Body of pancreas (tissue), 4 donors: ENCODE data around the gene TENM4. TPM values are rescaled to one million over a fixed set of nuclear protein-coding genes. Genes with fewer than 3 reads are reported as not detected.

Experiments used
- ATAC-seq: fragments of 150-250 bp; one replicate; pipeline ENCODE4 v1.9.1; 2016
- DNase-seq, 4 donors: peaks; one replicate each; pipeline ENCODE4 v3.0.0-alpha.2; 2019
- H3K27ac ChIP-seq, 4 donors: fragments of 200-600 bp; sonication (generic); 1 replicate in 3 of 4; 2 replicates in 1 of 4; pipeline versions ENCODE4 v1.5.1 to v1.6.1; 2016 to 2019; ENCODE audit warnings: mild to moderate bottlenecking in 1 of 4, mixed read lengths in 1 of 4, moderate library complexity in 1 of 4
- H3K27me3 ChIP-seq, 2 donors: fragments of 200-600 bp; sonication (generic); one replicate each; pipeline ENCODE4 v1.6.0; 2016; ENCODE audit warnings: mild to moderate bottlenecking in 1 of 2
- H3K36me3 ChIP-seq, 2 donors: fragments of 200-600 bp; sonication (generic); replicated peaks in 1 of 2; 2 replicates each; pipeline ENCODE4 v1.5.1; 2016; ENCODE audit warnings: low read depth in 2 of 2; ENCODE audit not compliant: insufficient read depth in 1 of 2
- H3K4me1 ChIP-seq: fragments of 200-600 bp; sonication (generic); one replicate; pipeline ENCODE4 v1.6.0; 2016
- H3K4me3 ChIP-seq, 2 donors: fragments of 200-600 bp; sonication (generic); 1 replicate in 1 of 2; 2 replicates in 1 of 2; pipeline ENCODE4 v1.5.1; 2016 to 2019
- H3K9me3 ChIP-seq, 3 donors: fragments of 200-600 bp; sonication (generic); 1 replicate in 2 of 3; 2 replicates in 1 of 3; pipeline ENCODE4 v1.5.1; 2016
- CTCF ChIP-seq, 7 experiments: fragments of 450-650 bp in 4 of 7; fragments of 200-600 bp in 3 of 7; sonication (generic) in 3 of 7; IDR thresholded peaks; one replicate each; pipeline ENCODE4 v1.5.1; 2016 to 2019; ENCODE audit warnings: antibody characterized with exemption in 7 of 7
- POLR2A ChIP-seq, 3 donors: fragments of 450-650 bp; IDR thresholded peaks; one replicate each; pipeline ENCODE4 v1.6.1; 2016; ENCODE audit warnings: antibody characterized with exemption in 3 of 3, mild to moderate bottlenecking in 2 of 3
- WGBS, 2 donors: methylation state at CpG; one replicate each; pipeline ENCODE4 v1.1.5; 2017; 5-methylcytosine and 5-hydroxymethylcytosine counted together
- intact Hi-C: fragments of 100-400 bp; cut with DNase I; formaldehyde crosslinking; loops from one replicate; pipeline ENCODE4 v1.15.1; 2023
- total RNA-seq, 2 donors: library from RNA; depleted of rRNA; stranded (reverse); fragments of >200 nt; gene quantifications; one replicate each; pipeline ENCODE4 v1.1.0, GENCODE V29; 2016

TENM4 gene
- total RNA-seq, 2 donors from 2014 or later, result 0.78 to 6.6 TPM

- peak; percentile 89 for ATAC-seq
- Histone ChIP-seq H3K27ac (no peak overlapping the region), H3K4me3 (no peak overlapping the region), H3K4me1 (no peaks in the 10 kb centered on the region), H3K36me3 (no peaks in the 10 kb centered on the region), H3K27me3 (peaks cover 0 to 10% of the 10 kb centered on the region in 2 donors), H3K9me3 (no peaks in the 10 kb centered on the region)
- intact Hi-C loops, result loop anchor here (5.0 kb wide), 1 partner anchor 309 kb away; no protein-coding TSS in a partner anchor
- TF ChIP-seq POLR2A (IDR thresholded peaks at IDR 0.05) (no peak), CTCF (IDR thresholded peaks at IDR 0.05) (peak in 6 of 7 experiments; percentile 32 to 76 (median 68))
- peak; percentile 38 to 64 (median 58) for DNase-seq
- WGBS, 2 donors, result 37 to 54% methylated on average over 3 of the region's 3 CpGs
Observed at GRCh38 chr11:78961247-78961646, 479.6 kb downstream of the TENM4 start.

DNA sequence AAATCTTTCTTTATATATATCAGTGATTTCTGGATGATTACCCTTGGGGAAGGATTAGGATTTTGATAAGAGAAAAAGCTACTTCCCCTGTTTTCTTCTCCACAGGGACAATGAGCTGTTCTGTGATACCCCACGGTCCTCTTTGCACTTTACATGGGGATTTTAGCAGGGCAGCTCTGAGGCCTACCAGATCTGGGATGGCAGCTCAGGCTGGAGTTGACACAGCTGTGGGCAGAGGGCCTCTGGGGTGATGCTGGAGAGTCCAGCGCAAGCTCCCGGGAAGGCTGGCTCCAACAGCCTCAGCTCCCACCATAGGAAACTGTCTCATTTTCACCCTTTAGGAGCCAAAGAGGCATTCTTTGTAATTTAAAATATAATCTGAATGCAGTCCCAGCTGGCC is 482.4 kb downstream of the TENM4 start:
- 79 to 82% methylated on average over 3 of the region's 3 CpGs for WGBS, 2 donors
- intact Hi-C loops, result no loop called here

DNA sequence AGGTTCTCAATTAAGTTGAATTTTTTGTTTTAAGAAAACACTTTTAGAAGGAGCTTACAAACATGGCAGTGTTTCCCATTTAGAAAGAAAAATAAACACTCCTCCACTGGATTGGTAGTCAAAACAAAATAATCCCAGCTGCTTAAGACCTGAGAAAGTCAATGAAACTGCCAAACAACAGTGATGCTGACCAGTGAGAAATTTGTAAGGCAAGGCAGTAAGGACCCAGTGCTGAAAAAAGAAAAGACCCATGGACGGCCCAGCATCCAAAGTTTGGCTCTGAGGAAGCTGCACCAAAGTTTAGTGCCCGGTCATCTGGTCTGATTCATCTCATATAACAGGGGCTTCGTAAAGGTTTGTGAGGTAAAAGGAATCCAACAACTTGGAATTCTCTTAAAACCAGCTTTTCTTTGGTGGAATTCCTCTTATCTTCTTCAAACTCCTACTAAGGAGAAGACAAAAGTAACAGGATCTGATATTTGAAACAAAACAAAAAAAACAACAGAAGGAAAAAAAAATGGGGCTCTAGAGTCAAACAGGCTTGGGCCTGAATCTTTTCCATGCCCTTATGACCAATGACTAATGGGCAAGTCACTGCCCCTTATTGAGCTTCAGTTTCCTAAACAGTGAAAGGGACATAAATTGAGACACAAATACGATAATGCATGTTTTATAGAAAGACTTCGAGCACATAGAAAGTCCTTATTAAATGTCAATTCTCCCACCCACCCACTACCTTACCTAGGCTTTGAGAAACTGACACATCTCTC is 483.2 kb downstream of the TENM4 start:
- Histone ChIP-seq H3K9me3 (no peaks in the 10 kb centered on the region), H3K4me1 (peaks cover 11% of the 10 kb centered on the region), H3K4me3 (no peak overlapping the region), H3K36me3 (no peaks in the 10 kb centered on the region), H3K27ac (no peak overlapping the region), H3K27me3 (peaks cover 0 to 10% of the 10 kb centered on the region in 2 donors)
- no peak for TF ChIP-seq POLR2A (IDR thresholded peaks at IDR 0.05)
- no peak for TF ChIP-seq CTCF (IDR thresholded peaks at IDR 0.05)
- intact Hi-C loops, result no loop called here
- no peak for DNase-seq
- no peak for ATAC-seq
- WGBS, 2 donors, result 62 to 71% methylated on average over 5 of the region's 5 CpGs

More for the DNA sequence above, 482.4 kb downstream of the TENM4 start:
- ATAC-seq, result no peak
- H3K27me3 ChIP-seq, result peaks cover 0 to 10% of the 10 kb centered on the region in 2 donors
- H3K36me3 ChIP-seq, result no peaks in the 10 kb centered on the region
- no peaks in the 10 kb centered on the region for H3K9me3 ChIP-seq
- H3K4me3 ChIP-seq, result no peak overlapping the region
- no peak for DNase-seq
- no peak for TF ChIP-seq CTCF (IDR thresholded peaks at IDR 0.05)
- no peak overlapping the region for H3K27ac ChIP-seq
- H3K4me1 ChIP-seq, result peaks cover 11% of the 10 kb centered on the region

- H3K4me1 ChIP-seq, result peaks cover 16% of the 10 kb centered on the region
- H3K9me3 ChIP-seq, result no peaks in the 10 kb centered on the region
- intact Hi-C loops, result no loop called here
- no peak for ATAC-seq
- TF ChIP-seq POLR2A (IDR thresholded peaks at IDR 0.05) (no peak), CTCF (IDR thresholded peaks at IDR 0.05) (no peak)
- H3K4me3 ChIP-seq, result no peak overlapping the region
- H3K36me3 ChIP-seq, result no peaks in the 10 kb centered on the region
- WGBS, 2 donors, result 94 to 95% methylated on average over 3 of the region's 3 CpGs
- no peaks in the 10 kb centered on the region for H3K27me3 ChIP-seq
- DNase-seq, result no peak
- H3K27ac ChIP-seq, result no peak overlapping the region
Observed at GRCh38 chr11:78954696-78955095, 486.1 kb downstream of the TENM4 start.

- TF ChIP-seq POLR2A (IDR thresholded peaks at IDR 0.05), result no peak
- TF ChIP-seq CTCF (IDR thresholded peaks at IDR 0.05), result no peak
- Histone ChIP-seq H3K9me3 (no peaks in the 10 kb centered on the region), H3K27ac (no peak overlapping the region)
Observed at GRCh38 chr11:78954261-78954660, 486.6 kb downstream of the TENM4 start.

More at GRCh38 chr11:78954261-78954660, 486.6 kb downstream of the TENM4 start:
- no peaks in the 10 kb centered on the region for H3K36me3 ChIP-seq
- H3K27me3 ChIP-seq, result no peaks in the 10 kb centered on the region
- DNase-seq, result no peak
- intact Hi-C loops, result no loop called here
- 28 to 31% methylated on average over 2 of the region's 2 CpGs for WGBS, 2 donors
- peaks cover 16% of the 10 kb centered on the region for H3K4me1 ChIP-seq
- ATAC-seq, result no peak
- no peak overlapping the region for H3K4me3 ChIP-seq
